D341Med (cell line): ENCODE data around the gene NRXN3.

ENCODE experiments used
- DNase-seq: peaks from one replicate; pipeline ENCODE4 v3.0.0; 2012; ENCODE audit warnings: low spot score

The NRXN3 gene

DNA sequence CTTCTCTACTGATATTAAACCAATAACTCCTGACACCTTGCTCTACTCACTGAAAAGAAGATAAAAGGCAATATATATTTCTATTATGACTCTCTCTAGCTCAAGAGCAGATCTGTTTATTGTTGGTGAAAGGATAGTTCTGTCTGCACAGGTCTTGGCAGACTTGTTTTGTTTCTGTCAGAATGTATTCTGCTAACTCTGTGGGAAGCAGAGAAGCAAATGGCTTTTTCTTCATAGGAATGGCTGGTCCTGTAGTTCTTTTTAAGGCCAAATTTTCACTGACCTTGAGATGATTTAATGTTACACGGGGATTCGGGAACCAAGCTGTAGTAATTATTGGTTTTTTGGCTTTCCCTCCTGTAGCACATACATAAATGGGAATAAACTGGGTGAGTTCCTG lies 1529.0 kb downstream of the NRXN3 start:
- DNase-seq, result no peak

DNA sequence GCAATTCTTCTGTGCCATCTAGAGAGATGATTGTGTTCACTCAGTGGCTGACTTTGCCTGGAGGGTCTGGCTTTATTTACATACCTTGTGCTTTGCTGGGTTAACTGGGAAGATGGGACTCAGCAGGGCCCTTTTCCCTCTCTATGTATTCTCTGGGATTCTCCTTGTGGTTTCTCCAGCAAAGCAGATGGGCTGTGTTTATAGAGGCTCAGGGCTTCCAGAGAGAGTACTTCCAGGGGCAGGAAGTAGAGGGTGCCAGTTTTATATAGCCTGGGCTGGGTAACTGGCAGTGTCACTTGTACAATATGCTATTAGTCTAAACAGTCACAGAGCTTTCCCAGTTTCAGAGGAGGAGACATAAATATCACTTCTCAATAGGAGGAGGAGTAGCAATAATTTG lies 1531.2 kb downstream of the NRXN3 start:
- DNase-seq, result no peak

GRCh38 chr14:79702197-79702596 lies 1532.0 kb downstream of the NRXN3 start:
- DNase-seq, result no peak

GRCh38 chr14:79703209-79703608 lies 1533.0 kb downstream of the NRXN3 start:
- DNase-seq, result no peak

GRCh38 chr14:79704041-79704807 lies 1534.1 kb downstream of the NRXN3 start:
- no peak for DNase-seq

GRCh38 chr14:79705126-79705894 lies 1535.1 kb downstream of the NRXN3 start:
- no peak for DNase-seq

DNA sequence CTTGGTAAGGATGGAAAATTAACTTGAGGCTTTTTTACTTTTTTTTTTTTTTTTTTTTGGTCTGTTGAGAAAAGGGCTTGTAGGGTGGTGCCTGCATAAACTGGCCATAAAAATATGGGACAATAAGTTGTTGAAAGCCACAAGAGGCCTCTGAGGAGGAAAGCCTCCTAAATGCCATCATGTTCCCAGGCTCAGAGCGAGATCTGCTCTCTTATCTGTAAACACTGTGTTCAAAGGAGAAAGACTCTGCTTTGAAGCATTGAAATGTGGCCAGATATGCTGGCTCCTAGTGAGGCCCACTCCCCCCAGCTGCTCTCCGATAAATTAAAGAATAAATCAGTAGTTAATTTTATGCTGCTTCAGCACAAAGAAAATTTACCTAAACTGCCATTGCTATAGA lies 1536.2 kb downstream of the NRXN3 start:
- DNase-seq, result no peak

GRCh38 chr14:79708426-79709388 lies 1538.5 kb downstream of the NRXN3 start:
- no peak for DNase-seq

GRCh38 chr14:79709573-79709972 lies 1539.4 kb downstream of the NRXN3 start:
- no peak for DNase-seq

DNA sequence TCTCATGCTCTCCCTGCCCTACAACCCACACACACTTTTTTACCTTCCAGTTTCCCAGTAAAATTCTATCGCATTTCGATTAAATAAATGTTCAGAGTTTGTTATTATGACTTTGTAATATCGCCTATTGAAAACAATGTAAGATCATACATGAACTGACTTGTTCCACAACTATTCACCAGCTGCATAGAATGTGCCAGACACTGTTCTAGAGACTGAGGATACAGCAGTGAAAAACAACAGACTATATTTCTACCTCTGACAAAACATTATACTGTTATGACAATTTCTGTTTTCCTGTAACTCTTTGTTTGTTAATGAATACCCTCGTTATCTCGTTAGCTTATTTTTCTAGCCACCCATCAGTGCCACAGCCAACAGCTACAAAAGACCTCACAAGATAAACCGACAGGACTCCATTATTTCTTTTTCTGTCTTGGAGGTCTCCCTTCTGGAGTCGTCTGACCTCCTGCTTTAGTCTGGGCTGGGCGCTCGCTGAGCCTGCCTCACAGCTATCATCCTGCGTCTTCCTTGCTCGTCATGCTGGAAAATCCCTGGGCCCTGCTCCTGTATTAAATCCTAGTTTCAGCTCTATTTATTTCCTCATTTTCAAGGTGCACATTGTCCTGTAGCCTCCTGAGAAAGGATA lies 1542.3 kb downstream of the NRXN3 start:
- DNase-seq, result no peak

DNA sequence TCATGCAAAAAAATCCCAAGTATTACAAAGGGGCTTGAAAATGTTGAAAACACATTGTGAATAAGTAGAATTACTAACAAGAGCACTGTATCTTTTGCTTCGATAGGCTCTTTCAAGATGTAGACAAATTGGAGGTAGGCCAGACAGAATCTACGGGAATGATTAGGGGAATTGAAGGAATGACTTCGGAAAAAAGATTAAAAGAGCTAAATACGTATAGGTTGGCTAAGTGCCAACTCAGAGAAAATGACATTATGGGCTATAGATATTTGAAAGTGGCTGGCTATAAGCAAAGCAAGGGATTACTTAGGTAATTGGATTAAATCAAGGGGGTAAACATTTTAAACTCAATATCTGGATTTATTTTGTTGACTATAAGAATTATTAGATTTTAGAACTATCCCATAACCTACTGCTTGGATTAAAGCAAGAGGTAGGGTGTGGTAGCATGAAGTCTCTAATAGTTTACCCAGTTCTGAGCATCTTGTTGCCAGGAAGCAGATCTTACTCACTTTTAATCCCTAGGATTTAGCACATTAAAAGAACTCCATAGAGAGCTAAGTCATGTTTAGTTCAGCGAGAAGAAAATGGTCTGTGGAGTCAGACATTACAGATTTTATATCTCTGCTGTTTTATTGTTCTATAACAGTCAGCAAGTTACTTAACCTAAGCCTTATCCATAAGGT lies 1551.4 kb downstream of the NRXN3 start:
- peak; percentile 34 for DNase-seq

GRCh38 chr14:79724934-79725717 lies 1555.0 kb downstream of the NRXN3 start:
- no peak for DNase-seq

GRCh38 chr14:79727900-79728299 lies 1557.7 kb downstream of the NRXN3 start:
- no peak for DNase-seq

GRCh38 chr14:79728331-79728730 lies 1558.2 kb downstream of the NRXN3 start:
- no peak for DNase-seq

GRCh38 chr14:79729731-79730130 lies 1559.6 kb downstream of the NRXN3 start:
- DNase-seq, result no peak

GRCh38 chr14:79730196-79730595 lies 1560.0 kb downstream of the NRXN3 start:
- no peak for DNase-seq

- DNase-seq, result no peak
Observed at GRCh38 chr14:79730953-79731352, 1560.8 kb downstream of the NRXN3 start.

DNA sequence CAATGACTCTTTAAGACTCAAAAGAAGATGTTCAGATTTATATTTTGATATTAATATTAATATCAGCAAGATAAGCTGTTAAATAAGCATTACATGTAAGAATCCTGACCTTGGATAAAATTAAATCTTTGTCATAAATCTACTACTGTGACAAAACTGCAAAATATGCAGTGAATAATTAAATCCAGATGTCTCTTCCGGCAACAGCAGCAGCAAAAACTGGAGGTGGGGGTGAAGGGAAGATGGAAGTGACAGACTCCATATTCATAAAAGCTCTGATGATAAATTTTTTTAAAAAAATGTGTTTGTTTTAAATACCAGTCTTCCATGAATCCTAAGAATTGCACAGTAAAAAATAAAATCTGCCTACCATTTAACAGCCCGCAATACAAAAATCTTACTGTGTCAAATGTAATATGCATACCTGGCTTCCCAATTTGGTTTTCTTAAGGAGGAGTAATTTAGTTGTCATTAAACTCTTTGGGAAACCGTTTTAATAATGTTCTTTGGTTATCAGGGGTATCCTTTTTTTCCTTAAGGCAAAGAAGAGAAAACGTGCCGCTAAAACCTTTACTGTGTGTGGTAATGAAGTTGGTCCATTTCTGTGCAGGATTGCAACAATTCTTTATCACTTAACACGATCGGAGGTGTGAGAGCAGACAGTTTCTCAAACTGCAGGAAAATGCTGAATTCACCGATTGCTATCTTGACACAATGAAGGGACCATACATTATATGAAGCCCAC lies 1562.9 kb downstream of the NRXN3 start:
- DNase-seq, result no peak

DNA sequence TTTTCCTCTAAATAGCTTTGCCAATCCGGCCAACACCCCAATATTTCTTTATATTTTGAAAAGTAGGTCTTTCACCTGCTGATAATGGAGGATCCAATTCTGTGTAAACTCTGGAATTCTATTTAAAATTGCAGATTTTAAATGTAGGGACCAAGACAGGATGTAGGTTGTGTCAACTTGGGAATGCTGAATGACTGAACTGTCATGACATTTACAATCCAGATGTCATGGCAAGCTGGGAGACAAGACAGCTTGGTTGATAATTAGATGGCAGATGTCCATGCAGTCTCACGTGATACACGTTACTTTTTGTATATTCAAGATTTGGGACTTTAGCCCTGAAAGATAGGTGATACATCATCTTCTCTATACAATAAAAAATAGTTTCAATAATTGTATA lies 1564.0 kb downstream of the NRXN3 start:
- DNase-seq, result no peak

DNA sequence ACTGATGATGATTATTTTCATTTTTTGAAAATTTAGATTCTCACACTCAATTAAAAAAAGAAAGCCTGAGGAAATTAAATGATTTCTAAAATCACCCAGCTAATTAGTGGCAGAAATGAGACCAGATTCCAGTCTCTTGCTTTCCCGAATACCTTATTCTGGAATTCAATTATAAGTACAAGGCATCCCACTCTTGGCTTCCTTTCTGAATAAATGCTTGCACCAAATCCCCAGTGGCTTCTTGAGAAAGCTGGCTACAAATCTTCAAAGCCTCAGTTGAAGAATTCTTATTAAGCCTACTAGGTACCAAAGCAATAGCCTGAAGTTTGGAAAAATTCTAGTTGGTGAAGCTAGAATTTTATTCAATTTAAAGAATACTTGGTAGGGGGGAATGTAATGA lies 1564.5 kb downstream of the NRXN3 start:
- DNase-seq, result no peak
